ENCODE results near the gene KDM1A. TPM values are rescaled to one million over a fixed set of nuclear protein-coding genes. Genes with fewer than 3 reads are reported as not detected.

The KDM1A gene
- total RNA-seq, 1 donor from 2014 or later = 55.7 TPM

DNA sequence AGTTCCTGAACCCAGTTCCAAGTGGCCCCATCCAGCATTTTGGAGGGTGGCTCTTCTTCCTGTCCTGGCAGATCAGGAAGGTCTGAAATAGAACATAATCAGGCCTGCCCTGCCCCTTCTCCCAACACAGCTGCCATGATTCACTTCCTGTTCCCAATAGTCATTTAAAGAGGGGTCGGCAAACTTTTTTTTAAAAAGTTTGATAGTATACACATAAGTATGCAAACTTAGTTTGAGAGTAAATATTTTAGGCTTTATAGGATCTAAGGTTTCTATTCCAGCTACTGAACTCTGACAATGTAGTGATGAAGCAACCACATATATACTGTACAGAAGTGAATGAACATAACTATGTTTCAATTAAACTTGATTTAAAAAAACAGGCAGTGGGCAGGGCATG lies 83.0 kb downstream of the KDM1A start:
- intact Hi-C loops (cut with micrococcal nuclease) = loop anchor here (2.0 to 5.0 kb wide), 2 partner anchors 17 to 300 kb away; no protein-coding TSS in a partner anchor

DNA sequence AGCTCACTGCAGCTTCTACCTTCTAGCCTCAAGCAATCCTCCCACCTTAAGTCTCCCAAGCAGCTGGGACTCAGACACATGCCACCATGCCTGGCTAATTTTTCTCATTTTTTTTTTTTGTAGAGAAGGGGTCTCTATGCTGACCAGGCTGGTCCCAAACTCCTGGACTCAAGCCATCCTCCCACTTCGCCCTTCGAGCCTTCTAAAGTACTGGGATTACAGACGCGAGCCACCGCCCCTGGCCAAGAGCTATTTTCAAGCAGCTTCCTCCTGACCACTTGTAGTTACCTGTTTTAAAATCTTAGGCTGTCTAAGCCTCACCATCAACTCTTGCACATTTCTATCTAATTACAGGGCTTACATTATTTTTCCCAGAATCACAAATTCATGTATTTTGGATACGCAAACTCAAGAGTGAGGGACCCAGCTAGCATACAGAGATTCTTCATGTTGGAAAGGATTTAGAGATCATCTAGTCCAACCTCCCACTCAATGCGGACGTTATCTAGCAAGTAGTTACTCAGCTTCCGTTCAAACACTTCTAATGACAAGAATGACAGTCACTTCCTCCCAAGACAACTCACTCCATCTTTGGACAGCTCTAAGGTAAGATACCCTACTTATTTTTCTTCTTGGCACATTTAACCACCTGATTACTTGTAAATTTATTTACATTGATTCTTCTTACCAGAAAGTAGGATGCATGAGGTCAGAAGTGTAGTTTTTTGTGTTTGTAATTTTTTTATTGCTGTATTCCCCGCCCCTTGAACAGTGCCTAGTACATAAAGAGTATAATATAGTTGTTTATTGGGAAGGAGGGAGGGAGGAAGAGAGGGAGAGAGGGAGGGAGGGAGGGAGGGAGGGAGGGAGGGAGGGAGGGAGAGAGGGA lies 84.0 kb downstream of the KDM1A start:
- intact Hi-C loops (cut with micrococcal nuclease) = loop anchor here (1.0 to 5.0 kb wide), 4 partner anchors 8 to 299 kb away; no protein-coding TSS in a partner anchor

DNA sequence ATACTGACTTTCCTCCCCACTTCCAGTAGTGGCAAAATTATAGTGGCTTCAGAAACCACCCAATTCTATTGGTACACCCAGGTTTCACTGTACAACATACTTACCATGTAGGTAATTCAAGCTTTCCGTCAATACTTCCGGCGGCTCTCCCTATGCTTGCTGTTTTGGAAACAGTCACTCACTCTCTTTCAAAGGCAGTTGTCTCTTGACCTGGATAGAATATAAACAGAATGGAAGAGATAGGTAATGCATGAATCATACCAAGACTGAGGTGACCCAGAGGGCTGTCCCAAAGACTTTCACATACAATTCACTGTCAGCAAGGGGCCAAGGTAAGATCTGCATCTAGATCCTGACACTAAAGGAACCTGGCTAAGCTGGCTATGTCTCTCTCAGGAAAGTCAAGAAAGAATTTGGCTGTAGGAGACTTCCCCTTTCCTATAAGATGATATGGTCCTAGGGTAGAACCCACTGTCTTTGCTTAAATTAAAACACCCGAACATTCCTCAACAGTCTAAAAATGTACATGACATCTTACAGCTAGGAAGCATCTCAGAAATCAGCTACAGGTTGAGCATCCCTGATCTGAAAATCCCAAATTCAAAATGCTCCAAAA lies 89.8 kb downstream of the KDM1A start:
- intact Hi-C loops (cut with micrococcal nuclease) = no loop called here

DNA sequence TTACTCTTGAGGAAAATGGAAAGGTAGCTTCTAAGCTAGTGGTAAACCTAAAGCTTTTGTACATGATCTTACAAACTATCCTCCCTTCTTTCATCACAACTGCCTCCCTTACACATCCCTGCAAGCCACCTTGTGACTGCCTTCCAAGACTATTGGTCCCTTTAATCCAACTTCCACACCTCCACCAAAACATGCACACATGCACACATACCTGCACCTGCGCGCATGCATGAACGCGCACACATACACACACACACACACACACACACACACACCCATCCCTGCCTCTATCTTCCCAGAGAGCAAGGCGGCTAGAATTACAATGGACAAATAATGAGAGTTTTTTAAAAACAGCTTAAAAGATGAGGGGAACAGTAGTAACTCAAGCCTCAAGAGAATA lies 91.1 kb downstream of the KDM1A start:
- intact Hi-C loops (cut with micrococcal nuclease) = loop anchor here (5.0 kb wide), 1 partner anchor 232 kb away; the partner anchor contains the start of gene HNRNPR

DNA sequence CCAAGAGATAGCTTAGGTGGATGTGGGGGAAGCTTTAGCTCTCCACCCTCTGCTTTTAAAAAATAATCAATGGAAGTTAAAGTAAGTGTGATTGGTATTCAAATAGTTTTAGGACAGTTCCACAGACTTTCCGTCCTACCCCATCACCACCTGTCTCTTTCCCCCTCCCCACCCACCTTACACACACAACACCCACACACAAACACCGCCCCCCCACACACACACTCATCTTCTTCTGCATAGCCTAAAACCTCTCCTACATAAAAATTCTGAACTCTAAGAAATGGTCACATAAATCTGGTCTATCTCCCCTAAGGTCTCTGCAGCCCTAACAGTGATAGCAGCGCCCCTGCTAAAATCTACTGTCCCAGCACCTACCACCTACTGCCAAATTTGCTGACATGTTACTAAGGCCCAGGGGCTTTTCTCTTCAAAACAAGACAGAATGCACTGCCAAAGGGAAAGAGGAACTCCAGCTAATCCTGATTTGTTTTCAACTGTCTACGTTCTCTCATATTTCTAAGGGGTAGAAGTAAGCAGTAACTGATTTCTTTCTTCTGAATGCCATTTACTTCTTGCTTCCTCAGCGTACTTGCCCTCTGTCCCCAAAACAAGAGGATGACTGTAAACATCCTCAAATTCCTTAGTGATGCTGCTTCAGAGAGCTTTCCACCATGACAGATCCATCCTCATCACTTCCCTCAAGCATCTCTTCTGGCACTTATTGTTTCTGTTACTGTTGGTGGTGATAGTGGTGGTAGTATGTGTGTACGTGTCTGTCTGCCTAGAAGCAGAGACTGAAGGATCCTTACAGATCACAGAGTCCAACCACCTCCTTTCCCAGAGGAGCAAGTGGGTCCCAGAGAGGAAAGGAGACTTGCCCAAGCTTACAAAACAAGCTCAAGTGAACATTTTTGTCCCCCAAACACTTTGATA lies 92.6 kb downstream of the KDM1A start:
- intact Hi-C loops (cut with micrococcal nuclease) = loop anchor here (1.0 to 5.0 kb wide), 3 partner anchors 7 to 230 kb away; partner anchors contain the start of gene HNRNPR

DNA sequence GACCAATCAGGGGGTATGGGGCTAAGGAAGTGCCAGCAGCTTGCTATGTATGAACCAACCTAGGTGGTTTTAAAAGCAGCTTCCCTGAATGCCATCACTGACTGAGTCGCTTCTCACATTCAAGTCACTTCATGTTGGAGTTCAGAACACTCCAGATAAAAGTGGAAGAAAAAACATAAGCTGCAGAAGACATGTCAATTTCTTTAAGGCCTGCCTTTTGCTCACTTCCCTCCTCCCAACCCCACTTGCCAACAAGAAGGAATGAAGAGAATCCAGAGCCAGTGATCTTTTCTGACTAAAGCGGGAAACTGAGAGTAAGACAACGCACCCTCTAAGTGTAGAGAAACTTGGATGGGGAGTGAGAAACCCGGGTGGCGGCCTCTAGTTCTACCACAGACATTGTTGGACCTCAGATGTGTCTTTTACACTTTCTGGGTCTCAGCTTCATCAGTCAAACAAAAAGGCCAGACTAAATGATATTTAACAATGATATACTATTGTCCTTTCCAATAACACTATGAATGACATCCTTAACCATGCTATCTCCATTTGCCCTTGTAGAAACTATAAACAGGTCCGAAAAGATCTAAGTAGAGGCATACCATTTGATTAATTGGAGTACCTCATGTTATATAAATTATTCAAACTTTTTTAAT lies 95.3 kb downstream of the KDM1A start:
- intact Hi-C loops (cut with micrococcal nuclease) = loop anchor here (5.0 kb wide), 1 partner anchor 228 kb away; the partner anchor contains the start of gene HNRNPR

DNA sequence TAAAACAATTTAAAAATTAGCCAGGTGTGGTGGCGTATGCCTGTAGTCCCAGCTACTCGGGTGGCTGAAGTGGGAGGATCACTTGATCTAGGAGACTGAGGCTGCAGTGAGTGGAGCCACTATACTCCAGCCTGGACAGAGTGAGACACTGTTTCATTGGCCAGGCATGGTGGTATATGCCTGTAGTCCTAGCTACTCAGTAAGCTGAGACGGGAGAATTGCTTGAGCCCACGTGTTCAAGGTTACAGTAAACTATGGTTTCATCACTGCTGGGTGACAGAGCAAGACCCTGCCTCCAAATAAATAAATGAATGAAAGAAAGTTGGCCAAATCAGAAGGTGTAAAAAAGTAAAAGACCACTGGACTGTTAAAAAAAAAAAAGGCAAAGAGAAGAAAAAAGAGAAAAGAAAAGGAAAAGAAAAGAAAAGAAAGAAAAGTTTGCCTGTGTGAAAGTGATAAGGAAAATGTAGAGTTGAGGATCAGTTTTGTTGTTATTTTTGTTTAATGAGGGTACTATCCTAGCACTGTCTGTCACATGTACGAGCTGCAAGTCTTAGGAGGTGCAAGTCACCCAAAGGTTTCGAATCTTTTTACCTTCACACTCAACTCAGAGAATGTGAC lies 97.1 kb downstream of the KDM1A start:
- intact Hi-C loops (cut with micrococcal nuclease) = no loop called here

DNA sequence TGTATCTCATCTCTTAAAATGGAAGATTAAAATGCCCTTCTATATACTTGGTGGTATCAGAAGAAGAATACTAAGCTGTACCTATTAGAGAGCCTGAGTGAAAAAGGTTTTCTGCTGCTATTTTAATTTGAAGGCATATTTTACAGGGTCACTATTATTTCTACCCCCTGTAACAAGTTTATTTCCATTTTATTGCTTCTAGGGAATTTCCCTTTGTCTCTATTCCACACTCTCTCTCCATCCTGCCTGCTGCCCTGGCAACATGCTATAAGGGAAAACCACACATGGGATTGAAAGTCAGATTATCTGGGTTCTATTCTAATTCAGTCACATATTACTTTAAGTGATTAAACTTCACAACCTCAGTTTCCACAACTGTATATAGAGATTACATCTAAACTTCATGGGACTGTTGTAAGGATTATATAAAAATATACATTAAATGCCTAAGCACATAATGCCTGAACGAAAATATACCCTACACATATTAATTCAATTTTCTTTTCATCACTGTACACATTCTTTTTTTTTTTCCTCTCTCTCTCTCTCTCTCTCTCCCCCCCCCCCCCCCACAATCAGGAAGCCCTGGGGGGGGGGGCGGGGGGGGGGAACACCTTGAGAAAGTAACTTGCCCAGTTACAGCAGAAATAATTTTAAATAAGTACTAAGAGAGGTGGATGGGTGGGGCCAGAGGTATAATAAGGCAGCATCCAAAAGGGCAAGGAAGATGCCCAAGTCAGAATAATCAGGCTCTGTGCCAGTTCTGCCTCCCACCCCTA lies 97.8 kb downstream of the KDM1A start:
- intact Hi-C loops (cut with micrococcal nuclease) = no loop called here

- intact Hi-C loops (cut with micrococcal nuclease) = loop anchor here (2.0 kb wide), 1 partner anchor 16 kb away; no protein-coding TSS in a partner anchor
These were observed 99.1 kb downstream of the KDM1A start for GRCh38 chr1:23118407-23118806.

- intact Hi-C loops (cut with micrococcal nuclease) = loop anchor here (1.0 to 2.0 kb wide), 5 partner anchors 8 to 100 kb away; partner anchors contain the start of genes KDM1A and LUZP1
These were observed 99.9 kb downstream of the KDM1A start for GRCh38 chr1:23118957-23119792.

- intact Hi-C loops (cut with micrococcal nuclease) = no loop called here
These were observed 101.1 kb downstream of the KDM1A start for GRCh38 chr1:23120383-23120782.

- intact Hi-C loops (cut with micrococcal nuclease) = no loop called here
These were observed 102.9 kb downstream of the KDM1A start for GRCh38 chr1:23122023-23122748.

DNA sequence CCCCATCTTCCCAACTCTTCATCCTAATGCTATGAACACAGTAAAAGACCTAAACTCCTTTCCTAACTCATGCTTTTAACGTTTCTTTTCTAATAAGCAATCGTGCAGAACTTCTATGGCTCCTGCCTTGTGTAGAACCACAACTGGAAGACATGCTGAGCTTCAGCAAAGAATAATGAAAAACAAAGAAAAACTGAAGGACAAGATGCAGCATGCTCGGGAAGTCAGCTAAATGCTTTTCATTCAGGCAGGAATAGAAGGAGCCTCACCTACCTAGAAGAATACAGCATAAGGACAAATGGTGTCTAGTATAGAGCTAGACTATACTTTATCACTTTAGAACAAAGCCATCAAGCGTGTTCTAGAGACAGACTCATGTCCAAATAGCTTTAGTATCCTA lies 103.5 kb downstream of the KDM1A start:
- intact Hi-C loops (cut with micrococcal nuclease) = no loop called here

DNA sequence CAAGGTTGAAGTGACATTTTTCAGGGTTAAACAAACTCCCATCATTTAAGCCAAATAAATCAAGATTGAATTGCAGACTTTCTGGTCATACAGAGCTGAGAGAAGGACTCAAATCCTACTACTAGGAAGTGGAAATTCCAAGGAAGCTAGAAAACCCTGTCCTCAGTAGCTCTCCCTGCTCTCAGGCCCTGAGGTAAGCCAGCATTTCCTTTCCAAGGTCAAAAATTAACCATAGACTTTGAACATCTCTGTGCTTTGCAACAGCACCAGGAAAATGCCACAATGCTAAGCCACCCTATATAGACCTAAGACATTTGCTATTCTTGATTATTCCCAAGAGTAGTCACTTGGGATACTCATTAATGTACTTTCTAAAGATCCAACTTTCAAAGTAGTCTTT lies 104.3 kb downstream of the KDM1A start:
- intact Hi-C loops (cut with micrococcal nuclease) = no loop called here

- intact Hi-C loops (cut with micrococcal nuclease) = no loop called here
These were observed 105.2 kb downstream of the KDM1A start for GRCh38 chr1:23124259-23125026.

DNA sequence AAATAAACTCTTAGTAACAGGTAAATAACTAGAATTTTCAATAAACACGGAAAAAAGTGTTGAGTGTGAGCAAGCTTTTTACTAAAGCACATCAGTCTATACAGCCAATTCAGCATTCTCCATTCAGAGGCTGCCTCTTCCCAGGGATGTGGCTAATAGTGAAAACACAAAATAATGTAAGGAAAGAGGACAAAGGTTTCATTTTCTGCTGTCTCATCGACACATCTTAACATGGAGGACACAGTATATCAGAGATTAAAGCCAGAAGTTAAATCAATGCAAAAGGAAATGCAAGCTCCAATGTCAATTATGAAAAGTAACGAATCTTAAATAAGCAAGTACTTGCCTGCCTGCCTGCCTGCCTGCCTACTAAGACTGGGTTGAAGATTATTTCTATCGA lies 106.2 kb downstream of the KDM1A start:
- intact Hi-C loops (cut with micrococcal nuclease) = no loop called here

- intact Hi-C loops (cut with micrococcal nuclease) = no loop called here
These were observed 106.9 kb downstream of the KDM1A start for GRCh38 chr1:23126200-23126599.

Data from T-helper 1 cell treated with Interleukin-12 subunit alpha and Interleukin-12 subunit beta and Interleukin-4 antibody, amounts not matched to agents 30 ng/mL and 1 ng/mL, for 36 hours (primary cell).